Measurements from ENCODE around the gene PPP1R16B. TPM values are rescaled to one million over a fixed set of nuclear protein-coding genes. Genes with fewer than 3 reads are reported as not detected.

Gene PPP1R16B
- polyA plus RNA-seq, 1 donor from 2014 or later, result 1.9 TPM

DNA sequence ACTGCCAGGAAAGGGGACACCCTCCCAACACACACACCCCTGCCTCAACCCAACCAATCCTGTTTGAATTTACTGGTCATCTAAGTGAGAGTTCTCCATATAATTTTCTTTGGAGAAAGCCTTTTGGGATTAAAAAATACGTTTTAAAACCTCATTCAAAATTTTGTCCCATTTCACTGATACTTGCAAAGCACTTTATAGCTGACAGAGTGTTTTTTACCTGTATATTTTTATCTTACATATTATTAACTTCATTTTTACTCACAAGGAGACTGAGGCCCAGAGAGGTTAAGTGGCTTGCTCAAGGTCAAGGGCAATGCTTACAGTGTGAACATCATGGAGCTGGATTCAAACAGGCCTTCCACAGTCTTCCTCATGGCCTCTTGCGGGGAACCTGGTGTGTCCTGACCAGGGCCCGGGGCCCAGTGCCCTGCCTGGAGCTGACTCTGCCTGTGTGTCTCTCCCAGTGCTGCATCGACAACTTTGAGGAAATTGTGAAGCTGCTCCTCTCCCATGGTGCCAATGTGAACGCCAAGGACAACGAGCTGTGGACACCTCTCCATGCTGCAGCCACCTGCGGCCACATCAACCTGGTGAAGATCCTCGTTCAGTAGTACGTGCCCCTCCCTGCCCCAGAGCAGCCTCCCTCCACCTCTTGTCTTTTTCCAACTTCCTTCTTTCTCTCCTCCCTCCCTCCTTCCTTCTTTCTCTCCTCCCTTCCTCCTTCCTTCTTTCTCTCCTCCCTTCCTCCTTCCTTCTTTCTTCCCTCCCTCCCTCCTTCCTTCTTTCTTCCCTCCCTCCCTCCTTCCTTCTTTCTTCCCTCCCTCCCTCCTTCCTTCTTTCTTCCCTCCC, 89.8 kb downstream of the PPP1R16B start:
- no peak overlapping the region for H3K27ac ChIP-seq (ENCODE audit: low read length)

GRCh38 chr20:38896009-38896594, 90.6 kb downstream of the PPP1R16B start:
- no peaks in the 10 kb centered on the region for H3K36me3 ChIP-seq (ENCODE audit: insufficient read depth, low read length)
- no peaks in the 10 kb centered on the region for H4K20me1 ChIP-seq (ENCODE audit: insufficient read depth)
- H3K9ac ChIP-seq (ENCODE audit: low read length), result no peak overlapping the region
- H3K79me2 ChIP-seq (replicated peaks; ENCODE audit: insufficient read depth, low read length), result no peaks in the 10 kb centered on the region
- H2AFZ ChIP-seq (ENCODE audit: low read depth, low read length), result no peak overlapping the region
- peaks cover 12% of the 10 kb centered on the region for H3K27me3 ChIP-seq (ENCODE audit: insufficient read depth, low read depth, low read length)
- no peak overlapping the region for H3K4me2 ChIP-seq (ENCODE audit: low read length)
- H3F3A ChIP-seq (ENCODE audit: insufficient read depth, low read length, poor library complexity, severe bottlenecking), result no peaks in the 10 kb centered on the region
- H3K27ac ChIP-seq (ENCODE audit: low read length), result no peak overlapping the region
- H3K4me3 ChIP-seq (ENCODE audit: low read length), result no peak overlapping the region
- no peaks in the 10 kb centered on the region for H3K9me3 ChIP-seq (ENCODE audit: low read length)
- no peaks in the 10 kb centered on the region for H3K9me2 ChIP-seq (ENCODE audit: insufficient read depth, low read length)
- no peak for TF ChIP-seq EZH2 (IDR thresholded peaks at IDR 0.05; ENCODE audit: borderline replicate concordance, insufficient read depth, low read length, poor library complexity, severe bottlenecking)
- no peak for TF ChIP-seq TAF1 (IDR thresholded peaks at IDR 0.05; ENCODE audit: low read depth)
- TF ChIP-seq MXI1 (conservative IDR thresholded peaks at IDR 0.05; ENCODE audit: poor library complexity, severe bottlenecking), result no peak
- TF ChIP-seq POLR2AphosphoS5 (IDR thresholded peaks at IDR 0.05), result no peak
- no peak for TF ChIP-seq RAD21 (conservative IDR thresholded peaks at IDR 0.05)
- TF ChIP-seq EP300 (conservative IDR thresholded peaks at IDR 0.05; ENCODE audit: poor library complexity, severe bottlenecking), result no peak
- TF ChIP-seq, protein P1, sequence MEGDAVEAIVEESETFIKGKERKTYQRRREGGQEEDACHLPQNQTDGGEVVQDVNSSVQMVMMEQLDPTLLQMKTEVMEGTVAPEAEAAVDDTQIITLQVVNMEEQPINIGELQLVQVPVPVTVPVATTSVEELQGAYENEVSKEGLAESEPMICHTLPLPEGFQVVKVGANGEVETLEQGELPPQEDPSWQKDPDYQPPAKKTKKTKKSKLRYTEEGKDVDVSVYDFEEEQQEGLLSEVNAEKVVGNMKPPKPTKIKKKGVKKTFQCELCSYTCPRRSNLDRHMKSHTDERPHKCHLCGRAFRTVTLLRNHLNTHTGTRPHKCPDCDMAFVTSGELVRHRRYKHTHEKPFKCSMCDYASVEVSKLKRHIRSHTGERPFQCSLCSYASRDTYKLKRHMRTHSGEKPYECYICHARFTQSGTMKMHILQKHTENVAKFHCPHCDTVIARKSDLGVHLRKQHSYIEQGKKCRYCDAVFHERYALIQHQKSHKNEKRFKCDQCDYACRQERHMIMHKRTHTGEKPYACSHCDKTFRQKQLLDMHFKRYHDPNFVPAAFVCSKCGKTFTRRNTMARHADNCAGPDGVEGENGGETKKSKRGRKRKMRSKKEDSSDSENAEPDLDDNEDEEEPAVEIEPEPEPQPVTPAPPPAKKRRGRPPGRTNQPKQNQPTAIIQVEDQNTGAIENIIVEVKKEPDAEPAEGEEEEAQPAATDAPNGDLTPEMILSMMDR (IDR thresholded peaks at IDR 0.05; ENCODE audit: poor library complexity, severe bottlenecking), result no peak

More for the DNA sequence above, 89.8 kb downstream of the PPP1R16B start:
- H3F3A ChIP-seq (ENCODE audit: insufficient read depth, low read length, poor library complexity, severe bottlenecking), result no peaks in the 10 kb centered on the region
- no peak overlapping the region for H2AFZ ChIP-seq (ENCODE audit: low read depth, low read length)
- no peak for TF ChIP-seq SMC3 (conservative IDR thresholded peaks at IDR 0.05; ENCODE audit: poor library complexity)
- no peak for TF ChIP-seq MXI1 (conservative IDR thresholded peaks at IDR 0.05; ENCODE audit: poor library complexity, severe bottlenecking)
- no peak for TF ChIP-seq EZH2 (IDR thresholded peaks at IDR 0.05; ENCODE audit: borderline replicate concordance, insufficient read depth, low read length, poor library complexity, severe bottlenecking)
- TF ChIP-seq, protein P1 (IDR thresholded peaks at IDR 0.05; ENCODE audit: poor library complexity, severe bottlenecking), result no peak
- TF ChIP-seq REST (IDR thresholded peaks at IDR 0.05; ENCODE audit: borderline replicate concordance), result no peak
- no peak for TF ChIP-seq RAD21 (conservative IDR thresholded peaks at IDR 0.05)
- no peak for TF ChIP-seq TAF1 (IDR thresholded peaks at IDR 0.05; ENCODE audit: low read depth)
- no peak for TF ChIP-seq EP300 (conservative IDR thresholded peaks at IDR 0.05; ENCODE audit: poor library complexity, severe bottlenecking)
- no peak for TF ChIP-seq POLR2AphosphoS5 (IDR thresholded peaks at IDR 0.05)
- H4K20me1 ChIP-seq (ENCODE audit: insufficient read depth), result no peaks in the 10 kb centered on the region
- H3K9ac ChIP-seq (ENCODE audit: low read length), result no peak overlapping the region
- H3K36me3 ChIP-seq (ENCODE audit: insufficient read depth, low read length), result no peaks in the 10 kb centered on the region
- H3K4me2 ChIP-seq (ENCODE audit: low read length), result no peak overlapping the region
- no peaks in the 10 kb centered on the region for H3K9me3 ChIP-seq (ENCODE audit: low read length)
- peaks cover 12% of the 10 kb centered on the region for H3K27me3 ChIP-seq (ENCODE audit: insufficient read depth, low read depth, low read length)
- H3K9me2 ChIP-seq (ENCODE audit: insufficient read depth, low read length), result no peaks in the 10 kb centered on the region
- no peaks in the 10 kb centered on the region for H3K79me2 ChIP-seq (replicated peaks; ENCODE audit: insufficient read depth, low read length)
- H3K4me3 ChIP-seq (ENCODE audit: low read length), result no peak overlapping the region
